Measurements from ENCODE around the gene DCAF7. TPM values are rescaled to one million over a fixed set of nuclear protein-coding genes. Genes with fewer than 3 reads are reported as not detected.

Gene DCAF7
- total RNA-seq, 3 donors from 2014 or later, result 23.0 to 29.6 (median 27.2) TPM

DNA sequence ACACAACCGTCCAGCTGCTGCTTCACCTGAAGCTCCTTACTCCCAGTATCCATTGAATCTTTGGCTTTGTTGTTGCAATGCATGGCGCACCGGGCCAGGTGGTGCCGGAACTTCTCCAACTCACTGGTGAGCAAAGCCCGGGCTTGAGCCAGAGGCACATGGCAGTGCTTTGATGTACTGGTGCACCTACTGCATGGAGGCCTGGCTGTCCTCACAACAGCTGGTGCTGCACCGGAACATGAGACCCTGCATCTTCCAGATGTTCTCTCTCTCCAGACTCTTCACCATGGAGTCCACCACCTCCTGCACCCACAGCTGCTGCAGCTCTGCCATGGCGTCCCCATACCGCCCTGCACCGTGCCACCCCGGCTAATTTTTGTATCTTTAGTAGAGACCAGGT lies 60.6 kb downstream of the DCAF7 start:
- intact Hi-C loops (cut with DNase I; ENCODE audit: low total_unique reads), result loop anchor here (10.0 kb wide), 1 partner anchor 186 kb away; no protein-coding TSS in a partner anchor

DNA sequence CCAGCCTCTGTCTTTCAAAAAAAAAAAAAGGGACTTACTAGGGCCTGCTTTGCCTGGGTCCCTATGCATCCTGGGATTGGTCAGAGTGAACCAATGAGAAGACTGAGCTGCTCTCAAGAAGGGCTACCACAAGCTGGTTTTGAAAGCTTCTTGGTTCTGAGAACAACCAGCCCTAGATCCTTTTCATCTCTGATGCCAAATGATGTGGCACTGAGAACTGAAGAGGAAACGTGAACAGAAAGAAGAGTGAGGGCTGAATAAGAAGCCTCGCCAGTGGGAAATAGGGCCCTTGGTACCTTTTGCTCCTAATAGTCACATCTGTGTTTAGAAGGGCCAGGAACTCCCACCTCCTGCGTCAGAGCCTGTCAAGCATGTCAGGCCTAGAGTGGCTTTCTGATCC lies 61.1 kb downstream of the DCAF7 start:
- no peaks in the 10 kb centered on the region for H3K4me1 ChIP-seq
- H3K4me3 ChIP-seq, result no peak overlapping the region
- no peaks in the 10 kb centered on the region for H3K27me3 ChIP-seq
- DNase-seq (ENCODE audit: low spot score in 2 of 2), result no peak
- no peaks in the 10 kb centered on the region for H3K9me3 ChIP-seq
- TF ChIP-seq CTCF (IDR thresholded peaks at IDR 0.05) (no peak), POLR2A (IDR thresholded peaks at IDR 0.05) (no peak), POLR2AphosphoS5 (IDR thresholded peaks at IDR 0.05) (no peak)
- peaks cover 12% of the 10 kb centered on the region for H3K36me3 ChIP-seq
- intact Hi-C loops (cut with DNase I; ENCODE audit: low total_unique reads), result loop anchor here (10.0 kb wide), 1 partner anchor 187 kb away; no protein-coding TSS in a partner anchor
- H3K27ac ChIP-seq, result no peak overlapping the region

More for the DNA sequence above, 60.6 kb downstream of the DCAF7 start:
- no peak for DNase-seq (ENCODE audit: low spot score in 2 of 2)
- Histone ChIP-seq H3K4me1 (no peaks in the 10 kb centered on the region), H3K9me3 (no peaks in the 10 kb centered on the region), H3K4me3 (no peak overlapping the region), H3K36me3 (peaks cover 12% of the 10 kb centered on the region), H3K27me3 (no peaks in the 10 kb centered on the region), H3K27ac (no peak overlapping the region)
- TF ChIP-seq POLR2AphosphoS5 (IDR thresholded peaks at IDR 0.05), result no peak
- no peak for TF ChIP-seq POLR2A (IDR thresholded peaks at IDR 0.05)
- TF ChIP-seq CTCF (IDR thresholded peaks at IDR 0.05), result no peak

DNA sequence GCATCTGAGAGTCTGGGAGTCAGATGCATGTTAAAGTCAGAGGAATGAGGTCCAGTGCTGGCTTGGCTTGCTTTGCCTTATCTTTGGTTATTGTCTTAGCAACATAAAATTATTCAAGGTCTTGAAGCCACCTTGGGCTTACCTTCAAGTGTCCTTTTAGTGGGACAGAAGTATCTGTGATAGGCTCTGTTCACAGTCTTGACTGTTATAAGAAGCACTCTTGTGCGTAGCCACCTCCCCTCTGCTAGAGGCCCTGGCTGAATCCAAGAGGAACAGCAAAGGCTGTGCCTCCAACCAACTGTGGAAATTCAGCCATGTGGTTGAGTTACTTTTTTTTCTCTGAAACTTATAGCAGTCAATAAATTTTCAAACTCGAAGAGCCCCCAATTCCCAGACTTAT lies 63.4 kb downstream of the DCAF7 start:
- no peaks in the 10 kb centered on the region for H3K4me1 ChIP-seq
- no peak overlapping the region for H3K27ac ChIP-seq
- intact Hi-C loops (cut with DNase I; ENCODE audit: low total_unique reads), result loop anchor here (10.0 kb wide), 1 partner anchor 189 kb away; no protein-coding TSS in a partner anchor
- no peak for TF ChIP-seq CTCF (IDR thresholded peaks at IDR 0.05)
- TF ChIP-seq POLR2AphosphoS5 (IDR thresholded peaks at IDR 0.05), result no peak
- TF ChIP-seq POLR2A (IDR thresholded peaks at IDR 0.05), result no peak
- DNase-seq (ENCODE audit: low spot score in 2 of 2), result no peak
- H3K9me3 ChIP-seq, result no peaks in the 10 kb centered on the region
- H3K36me3 ChIP-seq, result no peaks in the 10 kb centered on the region
- no peaks in the 10 kb centered on the region for H3K27me3 ChIP-seq
- H3K4me3 ChIP-seq, result no peak overlapping the region

GRCh38 chr17:63621229-63621683 lies 71.0 kb downstream of the DCAF7 start:
- Histone ChIP-seq H3K27me3 (no peaks in the 10 kb centered on the region), H3K4me1 (peaks cover 0 to 21% of the 10 kb centered on the region in 2 donors), H3K9me3 (no peaks in the 10 kb centered on the region), H3K36me3 (no peaks in the 10 kb centered on the region), H3K4me3 (peak overlapping the region; percentile 76 to 82 (median 81)), H3K27ac (peak overlapping the region; percentile 86 to 97)
- intact Hi-C loops (cut with DNase I; ENCODE audit: low total_unique reads), result no loop called here
- no peak for DNase-seq (ENCODE audit: low spot score in 2 of 2)
- no peak for TF ChIP-seq POLR2AphosphoS5 (IDR thresholded peaks at IDR 0.05)
- TF ChIP-seq CTCF (IDR thresholded peaks at IDR 0.05), result no peak
- no peak for TF ChIP-seq POLR2A (IDR thresholded peaks at IDR 0.05)

- Histone ChIP-seq H3K36me3 (no peaks in the 10 kb centered on the region), H3K27me3 (no peaks in the 10 kb centered on the region), H3K4me3 (peak within 1 kb of the TSS; percentile 76 to 82 (median 81)), H3K27ac (peak within 1 kb of the TSS; percentile 86 to 97), H3K9me3 (no peaks in the 10 kb centered on the region), H3K4me1 (peaks cover 0 to 21% of the 10 kb centered on the region in 2 donors)
- intact Hi-C loops (cut with DNase I; ENCODE audit: low total_unique reads), result no loop called here
- DNase-seq (ENCODE audit: low spot score in 2 of 2), result peak; percentile 98 to 100
- TF ChIP-seq CTCF (IDR thresholded peaks at IDR 0.05), result no peak
- TF ChIP-seq POLR2A (IDR thresholded peaks at IDR 0.05), result peak; percentile 74
- peak; percentile 66 to 78 (median 72) for TF ChIP-seq POLR2AphosphoS5 (IDR thresholded peaks at IDR 0.05)
Observed at GRCh38 chr17:63621684-63622573, 71.7 kb downstream of the DCAF7 start, which contains the start of gene MAP3K3. Gene MAP3K3, plus strand, starts transcription at chr17:63622417. Its CDS starts 343 bp downstream, at chr17:63622760.

All from breast epithelium (tissue), 4 donors.